GM19023 (cell line): ENCODE results near the gene TACC2.

Source experiments
- ATAC-seq: cut with Tn5 transposase; IDR thresholded peaks from one replicate; pipeline ENCODE4 v1.9.1; 2021; ENCODE audit warnings: mild to moderate bottlenecking, moderate library complexity; ENCODE audit not compliant: unreplicated experiment

The TACC2 gene

GRCh38 chr10:122142641-122143237, 153.8 kb downstream of the TACC2 start:
- no peak for ATAC-seq

GRCh38 chr10:122143238-122143841, 154.4 kb downstream of the TACC2 start:
- no peak for ATAC-seq

GRCh38 chr10:122144199-122144598, 155.2 kb downstream of the TACC2 start:
- ATAC-seq = no peak

- ATAC-seq = no peak
These were observed 156.2 kb downstream of the TACC2 start for GRCh38 chr10:122145113-122145512.

GRCh38 chr10:122147663-122148062, 158.7 kb downstream of the TACC2 start:
- no peak for ATAC-seq

- ATAC-seq = no peak
These were observed 160.1 kb downstream of the TACC2 start for GRCh38 chr10:122148876-122149560.

GRCh38 chr10:122149561-122150505, 160.9 kb downstream of the TACC2 start:
- ATAC-seq = no peak

- no peak for ATAC-seq
These were observed 162.2 kb downstream of the TACC2 start for GRCh38 chr10:122151121-122151694.

GRCh38 chr10:122152544-122152943, 163.6 kb downstream of the TACC2 start:
- no peak for ATAC-seq

- ATAC-seq = no peak
These were observed 165.1 kb downstream of the TACC2 start for GRCh38 chr10:122154031-122154544.

GRCh38 chr10:122154545-122155366, 165.8 kb downstream of the TACC2 start:
- ATAC-seq = no peak

GRCh38 chr10:122157451-122157850, 168.5 kb downstream of the TACC2 start:
- ATAC-seq = no peak

GRCh38 chr10:122158362-122158761, 169.4 kb downstream of the TACC2 start:
- no peak for ATAC-seq

GRCh38 chr10:122159141-122159970, 170.4 kb downstream of the TACC2 start:
- ATAC-seq = no peak

- no peak for ATAC-seq
These were observed 172.8 kb downstream of the TACC2 start for GRCh38 chr10:122161795-122162194.

GRCh38 chr10:122162671-122163173, 173.8 kb downstream of the TACC2 start:
- no peak for ATAC-seq

GRCh38 chr10:122163174-122164022, 174.4 kb downstream of the TACC2 start:
- ATAC-seq = no peak
